H9 (cell line): ENCODE measurements around the gene LRRC34. TPM values are rescaled to one million over a fixed set of nuclear protein-coding genes. Genes with fewer than 3 reads are reported as not detected.

Source experiments
- DNase-seq: peaks from one replicate; pipeline ENCODE4 v3.0.0-alpha.2; 2017
- H2AFZ ChIP-seq: one replicate; pipeline ENCODE4 v1.6.1; 2013; ENCODE audit warnings: mild to moderate bottlenecking, low read length, control low read depth, moderate library complexity
- H2AK5ac ChIP-seq: 2 replicates; pipeline ENCODE4 v1.6.1; 2013; ENCODE audit warnings: low read length, control low read depth, mixed read lengths; ENCODE audit not compliant: insufficient read length
- H2BK120ac ChIP-seq: one replicate; pipeline ENCODE4 v1.6.1; 2013; ENCODE audit warnings: low read depth, mild to moderate bottlenecking, low read length, control low read depth, inconsistent platforms; ENCODE audit not compliant: poor library complexity, severe bottlenecking
- H2BK12ac ChIP-seq: 2 replicates; pipeline ENCODE4 v1.6.1; 2013; ENCODE audit warnings: low read length, control low read depth, mixed read lengths, low read depth; ENCODE audit not compliant: insufficient read length
- H2BK15ac ChIP-seq: 2 replicates; pipeline ENCODE4 v1.6.1; 2013; ENCODE audit warnings: low read depth, low read length, control low read depth
- H2BK20ac ChIP-seq: one replicate; pipeline ENCODE4 v1.6.1; 2013; ENCODE audit warnings: low read depth, mild to moderate bottlenecking, low read length, control low read depth, inconsistent platforms; ENCODE audit not compliant: poor library complexity, severe bottlenecking
- H2BK5ac ChIP-seq: 2 replicates; pipeline ENCODE4 v1.6.1; 2013; ENCODE audit warnings: low read length, control low read depth, mixed read lengths; ENCODE audit not compliant: insufficient read length
- H3K14ac ChIP-seq: 2 replicates; pipeline ENCODE4 v1.6.1; 2013; ENCODE audit warnings: low read length, control low read depth; ENCODE audit not compliant: insufficient read depth
- H3K18ac ChIP-seq: 2 replicates; pipeline ENCODE4 v1.6.1; 2013; ENCODE audit warnings: low read depth, mild to moderate bottlenecking, mixed read lengths, low read length, control low read depth; ENCODE audit not compliant: insufficient read length
- H3K23ac ChIP-seq: 2 replicates; pipeline ENCODE4 v1.6.1; 2013; ENCODE audit warnings: low read length, control low read depth, mixed read lengths, low read depth; ENCODE audit not compliant: insufficient read length
- H3K23me2 ChIP-seq: 2 replicates; pipeline ENCODE4 v1.6.1; 2013; ENCODE audit warnings: low read depth, mild to moderate bottlenecking, mixed read lengths, low read length, control low read depth; ENCODE audit not compliant: insufficient read length, poor library complexity, severe bottlenecking
- H3K27ac ChIP-seq: 2 replicates; pipeline ENCODE4 v1.5.1; 2013; ENCODE audit warnings: low read length, control low read depth, mixed read lengths, low read depth; ENCODE audit not compliant: insufficient read length
- H3K27me3 ChIP-seq: 2 replicates; pipeline ENCODE4 v1.6.1; 2013; ENCODE audit warnings: low read length, control low read depth, inconsistent platforms; ENCODE audit not compliant: insufficient read depth
- H3K4ac ChIP-seq: 2 replicates; pipeline ENCODE4 v1.6.1; 2013; ENCODE audit warnings: low read depth, mild to moderate bottlenecking, control low read depth, inconsistent platforms, low read length, moderate library complexity
- H3K4me1 ChIP-seq: 2 replicates; pipeline ENCODE4 v1.6.1; 2013; ENCODE audit warnings: low read length, control low read depth, inconsistent platforms; ENCODE audit not compliant: insufficient read depth
- H3K4me2 ChIP-seq: 2 replicates; pipeline ENCODE4 v1.6.1; 2013; ENCODE audit warnings: low read length, control low read depth, mixed read lengths; ENCODE audit not compliant: insufficient read length, insufficient read depth
- H3K56ac ChIP-seq: 2 replicates; pipeline ENCODE4 v1.6.1; 2013; ENCODE audit warnings: low read depth, mild to moderate bottlenecking, mixed read lengths, low read length, control low read depth; ENCODE audit not compliant: insufficient read length
- H3K79me1 ChIP-seq: 2 replicates; pipeline ENCODE4 v1.6.1; 2013; ENCODE audit warnings: low read depth, mild to moderate bottlenecking, moderate library complexity, low read length, control low read depth, inconsistent platforms; ENCODE audit not compliant: insufficient read depth, poor library complexity, severe bottlenecking
- H3K79me2 ChIP-seq: 2 replicates; pipeline ENCODE4 v1.6.1; 2013; ENCODE audit warnings: low read length, control low read depth, inconsistent platforms; ENCODE audit not compliant: insufficient read depth
- H3K9ac ChIP-seq: 2 replicates; pipeline ENCODE4 v1.6.1; 2013; ENCODE audit warnings: low read length, control low read depth, mixed read lengths; ENCODE audit not compliant: insufficient read length; ENCODE audit errors: extremely low read depth
- H3K9me3 ChIP-seq: one replicate; pipeline ENCODE4 v1.6.1; 2013; ENCODE audit warnings: low read depth, low read length, inconsistent platforms; ENCODE audit not compliant: control insufficient read depth
- H3T11ph ChIP-seq: one replicate; pipeline ENCODE4 v1.6.1; 2013; ENCODE audit warnings: mild to moderate bottlenecking, low read length, control low read depth, inconsistent platforms
- H4K20me1 ChIP-seq: one replicate; pipeline ENCODE4 v1.6.1; 2013; ENCODE audit not compliant: control insufficient read depth, insufficient read length, insufficient read depth
- H4K5ac ChIP-seq: 2 replicates; pipeline ENCODE4 v1.6.1; 2013; ENCODE audit warnings: low read depth, mild to moderate bottlenecking, mixed read lengths, low read length, control low read depth; ENCODE audit not compliant: insufficient read length
- H4K8ac ChIP-seq: replicated peaks from 2 replicates; pipeline ENCODE4 v1.6.1; 2013; ENCODE audit warnings: low read length, control low read depth, mixed read lengths, low read depth; ENCODE audit not compliant: insufficient read length
- H4K91ac ChIP-seq: 2 replicates; pipeline ENCODE4 v1.6.1; 2013; ENCODE audit warnings: low read depth, mild to moderate bottlenecking, moderate library complexity, mixed read lengths, low read length, control low read depth; ENCODE audit not compliant: insufficient read length
- H3K27ac Mint-ChIP-seq, 3 experiments: 2 replicates in 2 of 3; 3 replicates in 1 of 3; pipeline ENCODE4 v1.8.0; 2020 to 2021; ENCODE audit warnings: mixed read lengths in 3 of 3, mild to moderate bottlenecking in 1 of 3, moderate library complexity in 1 of 3
- H3K27me3 Mint-ChIP-seq: 2 replicates; pipeline ENCODE4 v1.8.0; 2021; ENCODE audit warnings: low read depth, mild to moderate bottlenecking, moderate library complexity, mixed read lengths
- H3K36me3 Mint-ChIP-seq, 3 experiments: 2 replicates in 2 of 3; 3 replicates in 1 of 3; pipeline ENCODE4 v1.8.0; 2020 to 2021; ENCODE audit warnings: low read depth in 3 of 3, mixed read lengths in 3 of 3; ENCODE audit not compliant: insufficient read depth in 1 of 3
- H3K4me1 Mint-ChIP-seq, 2 experiments: 2 replicates each; pipeline ENCODE4 v1.8.0; 2020; ENCODE audit warnings: mixed read lengths in 2 of 2
- H3K4me3 Mint-ChIP-seq, 2 experiments: 2 replicates in 1 of 2; 3 replicates in 1 of 2; pipeline ENCODE4 v1.8.0; 2020 to 2021; ENCODE audit warnings: mild to moderate bottlenecking in 2 of 2, mixed read lengths in 2 of 2, moderate library complexity in 1 of 2
- H3K9me3 Mint-ChIP-seq, 2 experiments: 2 replicates in 1 of 2; 3 replicates in 1 of 2; pipeline ENCODE4 v1.8.0; 2020; ENCODE audit warnings: mild to moderate bottlenecking in 2 of 2, mixed read lengths in 2 of 2, moderate library complexity in 1 of 2
- WGBS: extraction: QIAGEN DNeasy Blood & Tissue Kit; methylation state at CpG from one replicate; pipeline ENCODE4 v1.1.7; 2013; ENCODE audit warnings: missing lambda C conversion rate, low lambda C conversion rate, mixed read lengths; ENCODE audit not compliant: insufficient read length; ENCODE audit errors: extremely low coverage; 5-methylcytosine and 5-hydroxymethylcytosine counted together
- total RNA-seq: library from RNA; stranded (reverse); gene quantifications from 2 replicates; pipeline ENCODE4 v1.2.1, GENCODE V29; 2021
- TF ChIP-seq, protein P1 (sequence below): fragments of 200-600 bp; sonication (generic); conservative IDR thresholded peaks from 3 replicates; pipeline ENCODE4 v1.8.0; 2021; ENCODE audit warnings: antibody characterized with exemption, mild to moderate bottlenecking

The LRRC34 gene
- total RNA-seq, 1 experiment from 2014 or later = 4.6 TPM

DNA sequence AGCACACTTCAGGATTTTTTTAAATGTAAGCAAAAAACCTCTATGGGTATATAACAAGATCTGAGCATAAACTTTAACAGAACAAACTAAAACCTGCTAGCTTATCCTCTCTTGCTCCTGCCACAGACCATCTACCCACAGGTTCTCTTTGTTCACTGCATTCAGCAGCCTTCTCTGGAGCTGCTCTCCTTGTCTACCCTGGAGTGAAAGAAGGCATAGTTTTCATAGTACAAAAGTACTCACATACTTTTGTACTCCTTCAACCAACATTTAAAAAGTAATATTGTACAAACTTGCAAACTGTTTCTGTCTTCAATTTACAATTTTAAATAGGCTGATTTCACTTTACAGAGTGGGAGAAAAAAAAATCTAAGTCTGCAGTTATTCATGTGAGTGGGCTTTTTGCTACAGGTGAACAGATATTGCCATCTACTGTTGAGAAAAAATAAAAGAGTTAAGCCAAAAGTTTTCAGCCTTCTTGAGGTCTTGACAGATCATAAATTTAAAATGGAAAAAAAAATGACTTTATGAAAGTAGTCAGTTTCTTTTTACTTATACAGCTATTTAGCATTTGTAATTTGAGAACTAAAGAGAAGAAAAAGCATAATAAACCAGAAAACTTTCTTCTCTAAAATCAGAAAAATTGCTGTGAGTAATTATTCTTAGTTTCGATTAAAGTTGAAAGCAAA lies 68.2 kb downstream of the LRRC34 start:
- no peak overlapping the region for H3K4me2 ChIP-seq
- H3K79me2 ChIP-seq = no peaks in the 10 kb centered on the region
- H4K20me1 ChIP-seq = no peaks in the 10 kb centered on the region
- H3K9ac ChIP-seq = no peak overlapping the region
- H3K27me3 ChIP-seq = no peaks in the 10 kb centered on the region
- no peak overlapping the region for H3K18ac ChIP-seq
- H3K56ac ChIP-seq = no peak overlapping the region
- no peak overlapping the region for H3K4ac ChIP-seq
- H2BK20ac ChIP-seq = no peak overlapping the region
- no peak overlapping the region for H4K5ac ChIP-seq
- no peak overlapping the region for H2AK5ac ChIP-seq
- no peak overlapping the region for H2BK5ac ChIP-seq
- DNase-seq = no peak
- WGBS = no CpG with 5 or more reads among the region's 1 CpG
- Mint-ChIP-seq H3K36me3 (no peaks in the 10 kb centered on the region), H3K4me1 (peaks cover 13 to 17% of the 10 kb centered on the region in 2 experiments), H3K9me3 (no peaks in the 10 kb centered on the region), H3K4me3 (no peak overlapping the region), H3K27ac (0 out of 7 replicates have a peak overlapping the region, but pooled peaks of 1 of the 3 experiments have one; percentile 82), H3K27me3 (no peaks in the 10 kb centered on the region; the same call in 1 of the 2 replicates)
- H3K9me3 ChIP-seq = no peaks in the 10 kb centered on the region
- H3K14ac ChIP-seq = no peak overlapping the region
- H2BK12ac ChIP-seq = no peak overlapping the region
- no peaks in the 10 kb centered on the region for H3K23me2 ChIP-seq
- TF ChIP-seq, protein P1, sequence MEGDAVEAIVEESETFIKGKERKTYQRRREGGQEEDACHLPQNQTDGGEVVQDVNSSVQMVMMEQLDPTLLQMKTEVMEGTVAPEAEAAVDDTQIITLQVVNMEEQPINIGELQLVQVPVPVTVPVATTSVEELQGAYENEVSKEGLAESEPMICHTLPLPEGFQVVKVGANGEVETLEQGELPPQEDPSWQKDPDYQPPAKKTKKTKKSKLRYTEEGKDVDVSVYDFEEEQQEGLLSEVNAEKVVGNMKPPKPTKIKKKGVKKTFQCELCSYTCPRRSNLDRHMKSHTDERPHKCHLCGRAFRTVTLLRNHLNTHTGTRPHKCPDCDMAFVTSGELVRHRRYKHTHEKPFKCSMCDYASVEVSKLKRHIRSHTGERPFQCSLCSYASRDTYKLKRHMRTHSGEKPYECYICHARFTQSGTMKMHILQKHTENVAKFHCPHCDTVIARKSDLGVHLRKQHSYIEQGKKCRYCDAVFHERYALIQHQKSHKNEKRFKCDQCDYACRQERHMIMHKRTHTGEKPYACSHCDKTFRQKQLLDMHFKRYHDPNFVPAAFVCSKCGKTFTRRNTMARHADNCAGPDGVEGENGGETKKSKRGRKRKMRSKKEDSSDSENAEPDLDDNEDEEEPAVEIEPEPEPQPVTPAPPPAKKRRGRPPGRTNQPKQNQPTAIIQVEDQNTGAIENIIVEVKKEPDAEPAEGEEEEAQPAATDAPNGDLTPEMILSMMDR = peak; percentile 67
- no peak overlapping the region for H3T11ph ChIP-seq
- H4K91ac ChIP-seq = no peak overlapping the region
- no peak overlapping the region for H4K8ac ChIP-seq
- no peak overlapping the region for H3K23ac ChIP-seq
- H3K79me1 ChIP-seq = no peaks in the 10 kb centered on the region
- no peak overlapping the region for H2BK15ac ChIP-seq
- H3K27ac ChIP-seq = no peak overlapping the region
- peak overlapping the region; percentile 22 for H2AFZ ChIP-seq
- H3K4me1 ChIP-seq = no peaks in the 10 kb centered on the region
- H2BK120ac ChIP-seq = no peak overlapping the region

Other genes starting within 250 kb of the LRRC34 start
- gene MECOM, start 149.2 kb downstream of the LRRC34 start, total RNA-seq = 0.15 and 0.35 TPM in 2 replicates
- 12.9 and 14.1 TPM in 2 replicates for gene TERC, start 47.8 kb downstream of the LRRC34 start, total RNA-seq
- gene ACTRT3, start 43.3 kb downstream of the LRRC34 start, total RNA-seq = 5.9 and 6.1 TPM in 2 replicates
- 15.9 and 16.3 TPM in 2 replicates for gene MYNN, start 39.5 kb downstream of the LRRC34 start, total RNA-seq
- gene LRRIQ4, start within 50 bp of the LRRC34 start, total RNA-seq = 0.26 TPM in 1 of 2 replicates, not detected in the other
- gene LRRC31, start 57.0 kb upstream of the LRRC34 start, total RNA-seq = not detected in 2 replicates
- gene SAMD7, start 98.7 kb upstream of the LRRC34 start, total RNA-seq = not detected in 2 replicates
- 90.3 and 98.7 TPM in 2 replicates for gene SEC62, start 153.9 kb upstream of the LRRC34 start, total RNA-seq
- 14.1 and 15.4 TPM in 2 replicates for gene GPR160, start 225.1 kb upstream of the LRRC34 start, total RNA-seq